CD4-positive, alpha-beta T cell treated with Interleukin-17A for 4 hours (primary cell): ENCODE results near the gene C9orf72.
"Not testable (repeated sequence)": the region's sequence is repeated elsewhere in the genome, so short reads cannot be mapped to it uniquely, and the experiment has no call there.

ENCODE experiments used
- DNase-seq: peaks from one replicate; pipeline ENCODE4 v3.0.0-alpha.2; 2020; ENCODE audit warnings: mixed read lengths

The C9orf72 gene

DNA sequence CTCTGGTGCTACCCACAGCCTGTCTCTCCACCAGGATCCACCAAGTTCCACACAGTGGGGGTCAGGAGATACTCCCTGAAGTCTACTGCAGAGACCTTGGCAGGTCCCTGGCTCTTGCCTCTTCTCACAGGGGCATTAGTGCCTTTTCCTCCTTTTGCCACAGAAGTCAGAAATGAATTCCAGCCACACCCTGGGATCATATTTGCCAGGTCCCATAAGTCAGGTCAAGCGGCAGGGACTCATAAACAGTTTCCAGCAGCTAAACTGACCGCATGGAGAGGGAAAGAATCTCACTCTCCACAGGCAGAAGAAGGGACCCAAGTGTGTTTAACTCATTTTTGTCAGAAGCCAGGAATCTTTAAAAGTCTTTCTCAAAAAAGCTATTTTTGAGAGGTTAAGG, 62.5 kb downstream of the C9orf72 start:
- no peak for DNase-seq

GRCh38 chr9:27506981-27507380, 66.3 kb downstream of the C9orf72 start:
- no peak for DNase-seq

DNA sequence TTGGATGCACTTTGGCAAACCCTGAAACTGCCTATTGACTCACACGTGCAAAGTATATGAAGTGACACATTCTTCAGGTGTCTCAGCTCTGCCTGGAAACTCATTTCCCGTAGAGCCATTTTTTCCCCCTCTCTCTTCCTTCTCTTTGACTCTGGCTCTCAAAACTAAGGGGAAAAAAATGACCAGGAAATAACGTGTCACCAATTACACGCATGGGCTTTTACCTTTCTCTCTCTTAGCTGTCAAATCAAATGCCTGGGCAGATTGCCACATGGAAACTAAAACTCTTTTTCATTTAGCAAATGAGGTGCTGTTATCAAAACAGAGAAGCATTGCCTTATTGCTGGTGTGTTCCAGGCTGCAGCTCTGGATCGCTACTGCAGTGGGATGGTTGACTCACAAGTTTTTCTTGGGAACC, 67.5 kb downstream of the C9orf72 start:
- no peak for DNase-seq

DNA sequence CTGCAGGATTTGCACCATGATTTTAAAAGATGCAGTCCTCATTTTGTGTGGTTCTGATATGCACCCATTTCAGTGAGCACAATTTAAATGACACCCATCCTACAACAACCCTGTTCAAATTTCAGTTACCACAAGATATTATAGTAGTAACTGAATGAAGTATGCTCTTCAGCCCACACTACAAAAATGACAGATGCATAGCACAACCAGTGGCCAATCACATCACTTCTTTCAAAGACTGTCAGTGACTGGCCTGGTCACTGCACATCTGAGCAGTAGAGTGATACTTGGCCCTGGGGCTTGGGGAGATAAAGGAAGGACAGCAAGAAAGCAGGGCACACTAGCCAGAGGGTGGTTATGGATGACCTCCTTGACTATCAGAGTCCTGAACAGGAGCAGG, 69.0 kb downstream of the C9orf72 start:
- DNase-seq: no peak

- DNase-seq: no peak
Measured at GRCh38 chr9:27503623-27504022, 69.7 kb downstream of the C9orf72 start.

GRCh38 chr9:27500902-27501301, 72.4 kb downstream of the C9orf72 start:
- DNase-seq: not testable (repeated sequence)

DNA sequence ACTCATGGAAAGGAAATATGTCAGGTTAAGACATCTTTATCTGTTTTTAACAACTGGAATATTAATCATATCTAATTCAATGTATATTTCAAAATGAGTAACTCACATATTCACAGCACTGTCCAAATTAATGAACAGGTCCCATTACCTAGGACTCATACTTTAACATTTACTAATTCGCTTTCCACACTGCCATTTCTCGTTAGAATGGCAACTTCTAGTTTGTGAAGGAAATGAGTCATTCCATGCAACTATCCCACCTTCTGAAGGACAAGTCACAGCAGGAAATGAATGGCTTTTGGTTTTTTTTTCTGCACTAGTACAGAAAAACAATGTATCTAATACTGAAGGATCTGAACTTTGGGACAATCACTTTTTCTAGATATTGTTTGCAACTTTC, 73.8 kb downstream of the C9orf72 start:
- no peak for DNase-seq

GRCh38 chr9:27497883-27498417, 75.3 kb downstream of the C9orf72 start:
- no peak for DNase-seq
